DMS53 treated with DMSO at 0.1 percent for 48 hours (cell line): ENCODE results near the gene EI24.
A peak's percentile ranks its signal among the peaks of the same experiment; 100 is the strongest.

ENCODE experiments used
- DNase-seq: peaks from one replicate; lab custom pipeline; 2025; ENCODE audit not compliant: unreplicated experiment; lab: John Stamatoyannopoulos, UW

Gene EI24

DNA sequence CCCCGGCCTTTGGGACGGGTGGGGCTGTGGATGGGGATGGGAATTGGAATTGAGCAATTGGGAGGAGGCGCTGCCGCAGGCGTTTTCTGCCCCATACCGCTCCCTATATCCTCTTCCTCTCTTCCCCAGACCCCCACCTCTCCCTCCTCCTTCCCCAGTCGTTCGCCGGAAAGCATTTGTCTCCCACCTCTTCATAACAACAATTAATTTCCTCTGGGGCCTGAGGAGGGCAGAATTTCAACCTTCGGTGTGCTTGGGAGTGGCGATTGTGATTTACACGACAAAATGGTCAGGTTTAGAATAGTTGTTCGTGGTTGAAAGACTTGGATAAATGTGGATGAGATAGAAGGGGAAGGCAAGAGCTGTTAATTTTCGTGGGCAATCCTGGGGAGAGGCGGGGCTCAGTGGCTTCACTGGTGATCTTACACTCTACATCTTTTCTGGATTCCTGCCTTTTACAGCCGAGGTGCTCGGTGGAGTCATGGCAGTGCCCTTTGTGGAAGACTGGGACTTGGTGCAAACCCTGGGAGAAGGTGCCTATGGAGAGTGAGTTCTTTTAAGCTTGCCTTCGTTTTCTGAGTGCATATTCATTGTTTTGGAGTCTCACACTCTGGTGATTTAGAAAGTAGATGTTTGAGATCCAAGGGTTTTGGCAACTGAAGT, 57.1 kb downstream of the EI24 start:
- DNase-seq: peak; percentile 9

DNA sequence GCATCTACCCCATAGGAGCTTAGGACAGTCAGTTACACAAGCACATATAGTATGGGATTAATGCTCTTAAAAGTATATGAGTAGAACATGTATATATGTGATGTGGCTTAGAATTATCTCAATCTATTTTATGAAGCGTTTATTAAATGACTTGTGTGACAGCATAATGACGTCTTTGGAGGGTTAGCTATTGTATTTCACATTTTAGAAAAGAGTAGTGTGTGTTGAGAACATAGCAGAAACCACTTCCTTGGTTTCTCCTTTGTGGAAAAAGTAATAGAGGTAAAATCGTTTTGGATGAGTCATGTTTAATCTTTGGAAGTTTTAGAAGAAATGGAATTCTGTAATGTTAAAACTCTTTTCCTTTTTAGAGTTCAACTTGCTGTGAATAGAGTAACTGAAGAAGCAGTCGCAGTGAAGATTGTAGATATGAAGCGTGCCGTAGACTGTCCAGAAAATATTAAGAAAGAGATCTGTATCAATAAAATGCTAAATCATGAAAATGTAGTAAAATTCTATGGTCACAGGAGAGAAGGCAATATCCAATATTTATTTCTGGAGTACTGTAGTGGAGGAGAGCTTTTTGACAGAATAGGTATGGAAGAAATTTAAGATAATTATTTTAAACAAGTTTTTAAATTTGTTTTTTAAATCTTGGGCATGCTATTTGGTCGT, 58.1 kb downstream of the EI24 start:
- no peak for DNase-seq
